ENCODE results near the gene EPC2.

Gene EPC2

DNA sequence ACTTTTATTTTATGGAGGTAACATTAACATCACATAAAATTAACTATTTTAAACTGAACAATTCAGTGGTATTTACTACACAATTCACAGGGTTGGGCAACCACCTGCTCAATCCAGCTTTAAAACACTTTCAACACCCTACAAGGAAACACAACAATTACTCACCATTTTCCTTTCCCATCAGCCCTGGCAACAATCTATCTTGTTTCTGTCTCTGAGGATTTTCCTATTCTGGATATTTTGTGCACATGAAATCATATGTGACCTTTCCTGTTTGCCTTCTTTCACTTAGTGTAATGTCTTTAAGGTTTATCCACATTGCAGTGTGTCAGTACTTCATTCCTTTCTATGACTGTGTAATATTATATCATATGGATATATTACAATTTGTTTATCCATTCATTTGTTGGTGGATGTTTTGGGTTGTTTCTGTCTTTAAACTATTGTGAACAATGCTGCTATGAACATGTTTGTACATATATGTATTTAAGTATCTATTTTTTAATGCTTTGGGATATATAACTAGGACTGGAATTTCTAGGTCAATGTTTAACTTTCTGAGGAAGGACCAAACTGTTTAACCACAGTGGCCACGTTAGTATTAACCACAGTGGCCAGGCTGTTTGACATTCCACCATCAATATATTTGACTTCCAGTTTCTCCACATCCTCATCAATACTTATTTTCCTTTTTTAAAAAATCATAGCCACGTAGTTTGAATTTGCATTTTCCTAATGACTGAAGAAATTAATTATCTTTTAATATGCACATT, 158.1 kb downstream of the EPC2 start:
- no peak for DNase-seq

- DNase-seq = no peak
Measured at GRCh38 chr2:148810081-148810480, 165.5 kb downstream of the EPC2 start.

GRCh38 chr2:148812306-148812705, 167.8 kb downstream of the EPC2 start:
- peak in 44 of 58 donors; percentile 6 to 71 (median 28) for DNase-seq

- no peak for DNase-seq
Measured at GRCh38 chr2:148813603-148814065, 169.1 kb downstream of the EPC2 start.

GRCh38 chr2:148814143-148814859, 169.8 kb downstream of the EPC2 start:
- DNase-seq = no peak

DNA sequence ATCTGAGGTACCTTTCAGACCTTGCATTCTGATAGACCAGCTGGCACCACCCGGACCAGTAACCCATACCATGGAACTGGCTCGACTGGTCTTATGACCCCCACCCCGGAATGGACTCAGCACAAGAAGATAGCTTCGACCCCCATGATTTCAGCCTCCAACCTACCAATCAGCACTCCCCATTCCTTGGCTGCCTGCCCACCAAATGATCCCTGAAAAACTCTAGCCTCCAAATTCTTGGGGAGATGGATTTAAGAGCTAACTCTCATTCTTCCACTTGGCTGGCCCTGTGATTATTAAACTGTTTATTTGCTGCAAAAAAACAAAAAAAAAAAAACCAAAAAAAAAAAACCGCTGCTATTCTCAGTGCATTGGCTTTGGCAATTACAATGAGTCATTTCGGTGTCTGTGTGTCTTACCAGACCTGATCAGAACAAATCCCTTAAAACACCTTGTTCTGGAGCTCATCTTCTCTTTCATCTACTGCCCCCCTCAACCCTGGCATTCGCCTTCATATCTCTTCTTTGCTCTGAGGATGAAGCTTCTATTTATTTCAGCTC, 170.4 kb downstream of the EPC2 start:
- DNase-seq = no peak

- DNase-seq = peak in 1 of 58 donors; percentile 11
Measured at GRCh38 chr2:148816176-148816575, 171.6 kb downstream of the EPC2 start.

DNA sequence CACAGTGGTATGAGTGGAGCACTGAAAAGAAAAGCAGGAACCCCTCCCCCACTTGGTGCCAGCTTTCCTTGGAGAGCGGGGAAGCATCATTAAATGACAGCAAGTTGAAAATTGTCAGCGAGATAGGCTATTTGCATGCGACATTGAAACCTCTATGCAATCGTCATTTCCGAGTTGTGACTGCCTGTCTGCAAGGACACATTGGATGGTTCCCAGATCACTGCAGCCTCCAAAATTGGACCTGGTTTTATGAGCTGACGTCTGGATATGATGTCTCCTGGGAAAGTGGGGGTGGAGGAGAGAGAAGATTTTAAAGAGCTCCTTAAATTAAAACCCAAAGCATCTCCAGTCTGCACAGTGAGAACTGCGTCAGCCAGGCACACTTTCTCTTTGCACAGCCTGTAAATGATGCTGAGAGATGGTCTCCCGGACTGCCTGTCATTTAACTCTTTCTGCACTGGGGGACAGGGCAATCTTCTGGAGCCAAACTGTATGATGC, 172.7 kb downstream of the EPC2 start:
- peak in 44 of 58 donors; percentile 2 to 73 (median 36) for DNase-seq

GRCh38 chr2:148819019-148819585, 174.6 kb downstream of the EPC2 start:
- no peak for DNase-seq

DNA sequence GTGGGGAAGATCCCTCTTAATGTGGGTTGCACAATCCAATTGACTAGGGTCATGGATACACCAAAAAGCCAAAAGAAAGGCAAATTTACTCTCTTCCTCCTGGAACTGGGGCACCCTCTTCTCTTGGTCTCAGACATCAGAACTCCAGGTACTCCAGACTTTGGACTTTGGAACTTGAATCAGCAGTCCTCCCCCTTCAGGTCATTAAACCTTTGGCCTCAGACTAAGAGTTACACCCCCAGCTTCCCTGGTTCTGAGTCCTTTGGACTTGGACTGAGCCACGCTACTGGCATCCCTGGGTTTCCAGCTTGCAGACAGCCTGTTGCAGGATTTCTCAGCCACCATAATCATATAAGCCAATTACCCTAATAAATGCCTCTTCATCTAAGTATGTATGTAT, 179.6 kb downstream of the EPC2 start:
- no peak for DNase-seq

GRCh38 chr2:148826791-148827190, 182.2 kb downstream of the EPC2 start:
- no peak for DNase-seq

GRCh38 chr2:148828941-148829340, 184.4 kb downstream of the EPC2 start:
- DNase-seq = no peak

GRCh38 chr2:148829618-148830017, 185.1 kb downstream of the EPC2 start:
- DNase-seq = no peak

DNA sequence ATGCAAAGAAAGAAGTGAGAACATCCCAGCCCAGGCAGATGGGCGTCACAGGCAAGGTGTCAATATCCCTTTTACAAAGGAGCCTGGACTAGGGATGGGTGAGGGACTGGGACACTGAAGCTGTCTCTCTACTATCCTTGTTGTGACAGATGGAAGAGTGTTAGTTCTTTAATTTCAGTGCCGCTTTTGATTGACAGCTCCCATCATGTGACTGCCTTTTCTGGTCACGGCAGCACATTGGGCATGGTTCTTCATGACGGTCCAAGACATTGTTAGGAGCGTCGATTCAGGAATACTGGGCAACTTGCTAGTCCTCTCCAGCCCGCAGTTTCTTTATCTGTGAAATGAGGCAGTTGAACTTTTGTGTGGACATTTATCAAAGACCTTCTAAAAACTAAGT, 188.1 kb downstream of the EPC2 start:
- DNase-seq = no peak

Data from anterior cingulate cortex (tissue), 58 donors.